OCI-LY3 (cell line): ENCODE measurements around the gene HOXD3.
A peak's percentile ranks its signal among the peaks of the same experiment; 100 is the strongest.

Experiments
- H2AFZ ChIP-seq: fragments of 200-600, 300-600 bp; shearing (Covaris generic); 2 replicates; pipeline ENCODE4 v1.6.0; 2014; ENCODE audit warnings: antibody characterized with exemption, low read depth, low read length
- H3K27ac ChIP-seq: fragments of 200-600, 300-600 bp; sonication (generic); 2 replicates; pipeline ENCODE4 v1.5.1; 2014; ENCODE audit warnings: mild to moderate bottlenecking, low read length, moderate library complexity, mixed read lengths
- H3K27me3 ChIP-seq: fragments of 200-600, 300-600 bp; sonication (generic); 2 replicates; pipeline ENCODE4 v1.6.1; 2014; ENCODE audit warnings: low read depth, low read length, mixed read lengths
- H3K36me3 ChIP-seq: fragments of 200-600, 300-600 bp; sonication (generic); replicated peaks from 2 replicates; pipeline ENCODE3; 2014; ENCODE audit warnings: low read depth, low read length, mixed read lengths
- H3K4me1 ChIP-seq: fragments of 300-600, 200-600 bp; sonication (generic); 2 replicates; pipeline ENCODE4 v1.6.1; 2014; ENCODE audit warnings: low read length, mixed read lengths
- H3K4me2 ChIP-seq: fragments of 200-600, 300-600 bp; sonication (generic); 2 replicates; pipeline ENCODE4 v1.6.1; 2014; ENCODE audit warnings: low read length, mixed read lengths
- H3K4me3 ChIP-seq: fragments of 300-600, 200-600 bp; sonication (generic); 2 replicates; pipeline ENCODE4 v1.5.1; 2014; ENCODE audit warnings: antibody characterized with exemption, mild to moderate bottlenecking, low read length, moderate library complexity
- H3K79me2 ChIP-seq: fragments of 300-600, 200-600 bp; shearing (Covaris generic); 2 replicates; pipeline ENCODE4 v1.6.1; 2014; ENCODE audit warnings: mild to moderate bottlenecking, low read length, mixed read lengths
- H3K9ac ChIP-seq: fragments of 300-600, 200-600 bp; shearing (Covaris generic); 2 replicates; pipeline ENCODE4 v1.6.0; 2014; ENCODE audit warnings: mild to moderate bottlenecking, low read length, moderate library complexity
- H3K9me3 ChIP-seq: fragments of 200-600, 300-600 bp; shearing (Covaris generic); 2 replicates; pipeline ENCODE4 v1.6.1; 2014; ENCODE audit warnings: low read length, mixed read lengths; ENCODE audit not compliant: insufficient read depth
- H4K20me1 ChIP-seq: fragments of 200-600, 300-600 bp; sonication (generic); 2 replicates; pipeline ENCODE4 v1.6.1; 2016; ENCODE audit warnings: low read length, mixed read lengths; ENCODE audit not compliant: insufficient read depth
- EZH2phosphoT487 ChIP-seq: fragments of 200-600 bp; shearing (Covaris generic); IDR thresholded peaks from 2 replicates; pipeline ENCODE4 v1.6.1; 2018; ENCODE audit warnings: antibody characterized with exemption, mixed run types, low read depth
- TF ChIP-seq, protein P1 (sequence below): fragments of 200-600, 300-600 bp; sonication (generic); IDR thresholded peaks from 2 replicates; pipeline ENCODE4 v1.5.1; 2014; ENCODE audit warnings: antibody characterized with exemption, low read length, low read depth

Gene HOXD3

DNA sequence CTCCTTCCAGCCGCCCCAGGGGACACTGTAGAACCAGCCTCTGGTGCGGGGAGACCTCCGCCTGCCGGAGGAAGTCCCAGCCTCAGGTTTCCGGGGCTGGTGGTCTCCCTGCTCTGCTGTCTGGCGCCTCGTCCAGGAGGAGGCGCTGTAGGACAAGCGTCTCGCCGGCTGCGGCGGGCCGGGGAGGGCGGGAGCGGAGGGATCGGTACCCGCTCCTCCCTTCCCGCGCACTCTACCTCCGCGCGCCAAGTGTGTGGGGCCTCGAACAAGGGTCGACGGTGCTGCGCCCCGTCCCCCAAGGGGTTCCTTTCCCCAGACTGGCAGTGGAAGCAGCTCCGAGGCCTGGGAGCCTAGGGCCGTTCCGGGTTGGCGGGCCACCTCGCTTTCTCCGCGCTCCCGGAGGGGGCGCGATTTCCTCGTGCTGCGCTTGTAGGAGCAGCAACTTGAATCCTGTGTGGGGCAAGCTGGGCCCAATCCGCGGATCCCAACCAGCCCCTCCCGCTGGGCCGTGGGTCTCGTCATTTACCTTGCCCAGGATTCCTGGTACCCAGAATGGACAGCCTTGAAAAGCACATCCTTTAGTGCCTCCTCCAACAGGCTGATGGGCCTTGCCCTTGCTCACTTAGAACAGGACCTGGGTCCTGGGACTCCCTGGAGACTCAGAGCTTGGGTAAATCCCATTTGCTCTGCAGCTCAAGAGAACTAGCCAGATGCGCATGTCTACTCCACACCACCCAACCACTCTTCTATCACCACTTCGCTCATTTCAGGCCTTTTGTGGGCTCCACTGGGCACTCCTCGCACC, 16.4 kb upstream of the HOXD3 start:
- H3K9me3 ChIP-seq, result no peaks in the 10 kb centered on the region
- no peaks in the 10 kb centered on the region for H3K27me3 ChIP-seq
- H3K79me2 ChIP-seq, result no peaks in the 10 kb centered on the region

DNA sequence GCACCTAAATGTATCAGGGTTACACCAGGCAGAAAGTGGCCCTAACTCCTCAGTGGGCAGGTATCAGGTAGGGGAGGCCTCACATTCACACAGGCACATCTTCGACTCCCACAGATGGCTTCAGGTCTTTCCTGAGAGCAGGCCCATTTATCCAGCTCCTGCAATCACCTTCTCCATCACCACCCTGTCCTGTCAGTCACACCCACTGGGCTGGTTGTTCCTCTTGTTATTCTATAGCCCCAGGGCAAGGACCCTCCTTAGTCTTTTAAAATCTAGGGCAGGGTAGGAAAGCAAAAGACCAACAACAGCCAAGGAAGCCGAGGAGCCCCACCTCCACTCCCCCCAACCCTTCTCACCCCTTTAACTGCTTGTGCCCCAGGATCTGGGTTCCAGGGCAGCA, 14.8 kb upstream of the HOXD3 start:
- Histone ChIP-seq H3K79me2 (no peaks in the 10 kb centered on the region), H3K27me3 (peaks cover 3% of the 10 kb centered on the region; the same call in 1 of the 2 replicates), H3K36me3 (no peaks in the 10 kb centered on the region), H2AFZ (peak overlapping the region; percentile 31; the same call in 1 of the 2 replicates), H4K20me1 (no peaks in the 10 kb centered on the region), H3K4me1 (0 out of 2 replicates have a peak, but pooled peaks cover 5% of the 10 kb centered on the region), H3K9me3 (no peaks in the 10 kb centered on the region), H3K9ac (no peak overlapping the region), H3K27ac (no peak overlapping the region), H3K4me3 (no peak overlapping the region), H3K4me2 (no peak overlapping the region)
- TF ChIP-seq, protein P1, sequence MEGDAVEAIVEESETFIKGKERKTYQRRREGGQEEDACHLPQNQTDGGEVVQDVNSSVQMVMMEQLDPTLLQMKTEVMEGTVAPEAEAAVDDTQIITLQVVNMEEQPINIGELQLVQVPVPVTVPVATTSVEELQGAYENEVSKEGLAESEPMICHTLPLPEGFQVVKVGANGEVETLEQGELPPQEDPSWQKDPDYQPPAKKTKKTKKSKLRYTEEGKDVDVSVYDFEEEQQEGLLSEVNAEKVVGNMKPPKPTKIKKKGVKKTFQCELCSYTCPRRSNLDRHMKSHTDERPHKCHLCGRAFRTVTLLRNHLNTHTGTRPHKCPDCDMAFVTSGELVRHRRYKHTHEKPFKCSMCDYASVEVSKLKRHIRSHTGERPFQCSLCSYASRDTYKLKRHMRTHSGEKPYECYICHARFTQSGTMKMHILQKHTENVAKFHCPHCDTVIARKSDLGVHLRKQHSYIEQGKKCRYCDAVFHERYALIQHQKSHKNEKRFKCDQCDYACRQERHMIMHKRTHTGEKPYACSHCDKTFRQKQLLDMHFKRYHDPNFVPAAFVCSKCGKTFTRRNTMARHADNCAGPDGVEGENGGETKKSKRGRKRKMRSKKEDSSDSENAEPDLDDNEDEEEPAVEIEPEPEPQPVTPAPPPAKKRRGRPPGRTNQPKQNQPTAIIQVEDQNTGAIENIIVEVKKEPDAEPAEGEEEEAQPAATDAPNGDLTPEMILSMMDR, result no peak
- TF ChIP-seq EZH2phosphoT487, result no peak

More for the DNA sequence above, 16.4 kb upstream of the HOXD3 start:
- H3K36me3 ChIP-seq, result no peaks in the 10 kb centered on the region
- H3K4me1 ChIP-seq, result 0 out of 2 replicates have a peak, but pooled peaks cover 5% of the 10 kb centered on the region
- H2AFZ ChIP-seq, result peak overlapping the region; percentile 64
- H3K4me3 ChIP-seq, result peak overlapping the region; percentile 75
- no peaks in the 10 kb centered on the region for H4K20me1 ChIP-seq
- no peak for TF ChIP-seq EZH2phosphoT487
- TF ChIP-seq, protein P1, result peak; percentile 87
- H3K9ac ChIP-seq, result peak overlapping the region; percentile 60
- H3K27ac ChIP-seq, result no peak overlapping the region
- H3K4me2 ChIP-seq, result peak overlapping the region; percentile 75

DNA sequence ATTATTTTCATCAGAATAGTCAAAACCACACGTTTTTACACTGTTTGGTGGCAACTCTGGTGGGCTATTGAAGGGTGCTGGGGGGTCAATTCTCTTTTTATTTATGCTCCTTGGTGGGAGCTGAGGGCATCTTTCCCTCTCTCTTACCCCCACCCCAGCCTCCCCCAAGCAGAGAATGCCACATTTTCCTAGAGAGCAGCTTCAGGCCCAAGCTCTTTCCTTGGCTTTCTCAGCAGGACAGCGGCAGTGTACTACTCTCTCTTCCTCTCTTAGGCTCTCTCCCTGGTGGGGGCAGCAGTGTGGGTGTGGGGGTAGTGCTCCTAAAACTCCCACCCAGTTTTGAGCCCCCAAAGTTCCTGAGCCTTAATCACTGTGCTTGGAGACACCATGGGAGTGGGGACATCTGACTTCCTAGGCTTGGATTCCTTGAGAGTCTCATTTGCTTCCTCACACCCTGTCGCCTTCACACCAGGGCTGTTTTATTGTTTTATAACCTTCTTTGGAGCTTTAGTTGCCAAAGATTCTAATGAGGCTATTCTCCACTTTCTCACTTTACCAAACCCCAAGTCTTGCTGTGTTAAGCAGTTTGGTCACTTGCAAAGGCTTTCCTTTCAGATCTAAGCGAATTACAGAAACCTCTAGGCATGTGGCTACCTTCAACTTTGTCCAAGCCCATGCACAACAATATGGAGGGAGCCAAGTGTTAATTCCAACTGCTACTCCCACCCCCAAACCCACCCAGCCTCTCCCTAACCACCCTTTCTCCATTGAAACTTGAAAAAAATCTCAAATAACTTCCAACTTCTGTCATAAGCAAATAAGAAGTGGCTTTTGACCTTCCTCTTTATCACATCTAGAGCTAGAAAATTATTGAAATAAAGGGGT, 11.8 kb upstream of the HOXD3 start:
- Histone ChIP-seq H3K27ac (no peak overlapping the region), H3K4me2 (no peak overlapping the region), H3K9me3 (no peaks in the 10 kb centered on the region), H3K4me1 (0 out of 2 replicates have a peak, but pooled peaks cover 5% of the 10 kb centered on the region), H3K4me3 (no peak overlapping the region), H4K20me1 (no peaks in the 10 kb centered on the region), H3K9ac (no peak overlapping the region), H3K36me3 (no peaks in the 10 kb centered on the region), H3K27me3 (peaks cover 3% of the 10 kb centered on the region; the same call in 1 of the 2 replicates), H3K79me2 (no peaks in the 10 kb centered on the region), H2AFZ (no peak overlapping the region)
- TF ChIP-seq EZH2phosphoT487, result no peak
- TF ChIP-seq, protein P1, result no peak

DNA sequence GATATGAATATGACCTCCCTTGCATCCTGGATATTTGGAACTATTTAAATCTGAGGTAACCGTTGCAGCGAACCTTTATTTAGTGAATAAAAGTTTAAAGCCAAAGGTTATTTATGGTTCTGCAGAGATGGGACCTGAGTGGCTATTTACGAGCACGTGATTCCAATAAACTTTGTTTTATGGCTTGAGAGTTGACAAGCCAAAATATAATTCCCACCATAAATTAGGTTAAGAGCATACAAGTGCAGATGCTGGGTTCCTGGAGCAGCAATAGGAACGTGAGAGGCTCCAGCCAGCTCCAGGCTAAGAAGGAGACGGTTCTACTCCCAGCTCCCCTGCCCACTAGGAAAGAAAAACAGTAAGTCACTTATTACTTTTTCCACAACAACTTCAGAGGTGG, 11.0 kb upstream of the HOXD3 start:
- H2AFZ ChIP-seq, result no peak overlapping the region
- TF ChIP-seq, protein P1, result no peak
- no peak for TF ChIP-seq EZH2phosphoT487
- H3K27ac ChIP-seq, result no peak overlapping the region
- H3K4me3 ChIP-seq, result no peak overlapping the region
- no peaks in the 10 kb centered on the region for H3K4me1 ChIP-seq
- no peak overlapping the region for H3K9ac ChIP-seq
- no peaks in the 10 kb centered on the region for H4K20me1 ChIP-seq
- H3K4me2 ChIP-seq, result no peak overlapping the region
- no peaks in the 10 kb centered on the region for H3K79me2 ChIP-seq
- no peaks in the 10 kb centered on the region for H3K9me3 ChIP-seq
- H3K36me3 ChIP-seq, result no peaks in the 10 kb centered on the region
- H3K27me3 ChIP-seq, result peaks cover 3% of the 10 kb centered on the region; the same call in 1 of the 2 replicates
